ENCODE measurements around the gene APOA4. TPM values are rescaled to one million over a fixed set of nuclear protein-coding genes. Genes with fewer than 3 reads are reported as not detected.

Gene APOA4
- total RNA-seq, 1 experiment from 2014 or later: not detected

GRCh38 chr11:116837231-116838091, 14.4 kb upstream of the APOA4 start, which contains the start of gene APOA1:
APOA1 (minus strand) TSS chr11:116837622; CDS start chr11:116837387, 235 bp downstream.
- intact Hi-C loops (cut with micrococcal nuclease; ENCODE audit: unreplicated experiment): loop anchor here (5.0 kb wide), 1 partner anchor 45 kb away; the partner anchor contains the start of gene APOA5
- POLR2A ChIA-PET: no interaction called here
- no peak for ATAC-seq
- Histone ChIP-seq H3K4me3 (ENCODE audit: low read depth in 2 of 2, low read length in 2 of 2) (no peak within 1 kb of the TSS), H3K27ac (ENCODE audit: low read length) (no peak within 1 kb of the TSS), H3K27me3 (ENCODE audit: control insufficient read depth, insufficient read depth, low read length) (no peaks in the 10 kb centered on the region), H3K9me3 (ENCODE audit: control insufficient read depth, insufficient read depth, low read depth, low read length) (no peaks in the 10 kb centered on the region), H3K36me3 (ENCODE audit: control insufficient read depth, insufficient read depth, low read length) (no peaks in the 10 kb centered on the region), H3K4me1 (ENCODE audit: control insufficient read depth, insufficient read depth, low read length) (peaks cover 4% of the 10 kb centered on the region; the same call in 1 of the 2 replicates)
- no peak for DNase-seq (ENCODE audit: low read depth, low spot score)
- CTCF ChIA-PET: interaction anchor here (0.5 to 3.0 kb wide), 2 partner anchors 47 to 268 kb away, joined by 3 to 76 read pairs; partner anchors contain the start of gene APOA5
- in situ Hi-C loops (cut with HindIII; ENCODE audit: low pct_unique_long_range_greater_than_20kb, low sequenced_read_pairs): no loop called here
- no TSS peak for BruUV-seq (replicated peaks)
- TF ChIP-seq CTCF (IDR thresholded peaks at IDR 0.05) (no peak), SIN3A (IDR thresholded peaks at IDR 0.05; ENCODE audit: borderline replicate concordance, insufficient read depth, low read depth, low read length) (no peak), REST (IDR thresholded peaks at IDR 0.05; ENCODE audit: insufficient read depth in 1 of 2, low read depth in 2 of 2, low read length in 1 of 2) (no peak), TCF7L2 (IDR thresholded peaks at IDR 0.05; ENCODE audit: low read depth, low read length) (no peak), POLR2AphosphoS5 (IDR thresholded peaks at IDR 0.05; ENCODE audit: low read depth, low read length) (no peak)

GRCh38 chr11:116836632-116836991, 13.5 kb upstream of the APOA4 start:
- intact Hi-C loops (cut with micrococcal nuclease; ENCODE audit: unreplicated experiment): loop anchor here (5.0 kb wide), 1 partner anchor 44 kb away; the partner anchor contains the start of gene APOA5
- Histone ChIP-seq H3K9me3 (ENCODE audit: control insufficient read depth, insufficient read depth, low read depth, low read length) (no peaks in the 10 kb centered on the region), H3K27ac (ENCODE audit: low read length) (no peak overlapping the region), H3K27me3 (ENCODE audit: control insufficient read depth, insufficient read depth, low read length) (no peaks in the 10 kb centered on the region), H3K4me1 (ENCODE audit: control insufficient read depth, insufficient read depth, low read length) (peaks cover 4% of the 10 kb centered on the region; the same call in 1 of the 2 replicates), H3K36me3 (ENCODE audit: control insufficient read depth, insufficient read depth, low read length) (no peaks in the 10 kb centered on the region), H3K4me3 (ENCODE audit: low read depth in 2 of 2, low read length in 2 of 2) (no peak overlapping the region)
- no TSS peak for BruUV-seq (replicated peaks)
- in situ Hi-C loops (cut with HindIII; ENCODE audit: low pct_unique_long_range_greater_than_20kb, low sequenced_read_pairs): no loop called here
- POLR2A ChIA-PET: no interaction called here
- CTCF ChIA-PET: interaction anchor here (1.1 to 3.0 kb wide), 3 partner anchors 46 to 104 kb away, joined by 3 to 76 read pairs (median 4); partner anchors contain the start of gene APOA5
- ATAC-seq (no peak), DNase-seq (ENCODE audit: low read depth, low spot score) (no peak)
- TF ChIP-seq POLR2AphosphoS5 (IDR thresholded peaks at IDR 0.05; ENCODE audit: low read depth, low read length) (no peak), CTCF (IDR thresholded peaks at IDR 0.05) (no peak), TCF7L2 (IDR thresholded peaks at IDR 0.05; ENCODE audit: low read depth, low read length) (no peak), SIN3A (IDR thresholded peaks at IDR 0.05; ENCODE audit: borderline replicate concordance, insufficient read depth, low read depth, low read length) (no peak), REST (IDR thresholded peaks at IDR 0.05; ENCODE audit: insufficient read depth in 1 of 2, low read depth in 2 of 2, low read length in 1 of 2) (no peak)

Data from Panc1 (cell line).